GM12878 (cell line): Measurements from ENCODE around the gene WDR45B. TPM values are rescaled to one million over a fixed set of nuclear protein-coding genes. Genes with fewer than 3 reads are reported as not detected.
"Not testable (repeated sequence)": the region's sequence is repeated elsewhere in the genome, so short reads cannot be mapped to it uniquely, and the experiment has no call there.

Experiments
- ATAC-seq: fragments of 200-7000 bp; cut with Tn5 transposase; 3 replicates; pipeline ENCODE4 v1.9.1; 2020; ENCODE audit warnings: mild to moderate bottlenecking, moderate library complexity
- BruUV-seq: library from RNA; stranded (reverse); fragments of 400-500 nt; replicated peaks from 2 replicates; lab custom pipeline; 2021; lab: Mats Ljungman, UMichigan
- CTCF ChIA-PET: fragments of 300-600 bp; sonication (Branson Sonifier 250); formaldehyde crosslinking; extraction: SDS; loops from one replicate; lab custom pipeline; 2021; ENCODE audit warnings: inconsistent platforms; lab: Yijun Ruan, JAX
- POLR2A ChIA-PET: fragments of 350-600 bp; formaldehyde crosslinking; extraction: SDS; loops from one replicate; lab custom pipeline; 2021; ENCODE audit warnings: inconsistent platforms; lab: Charles Lee
- RAD21 ChIA-PET: fragments of 300-600 bp; sonication (Branson Sonifier 250); formaldehyde crosslinking; loops from one replicate; lab custom pipeline; 2023; ENCODE audit warnings: antibody characterized with exemption; ENCODE audit not compliant: unreplicated experiment; lab: Charles Lee
- SMC1A ChIA-PET: fragments of 300-600 bp; sonication (Branson Sonifier 250); formaldehyde crosslinking; loops from one replicate; lab custom pipeline; 2023; ENCODE audit not compliant: unreplicated experiment, uncharacterized antibody; lab: Charles Lee
- DNase-seq: peaks from one replicate; pipeline ENCODE4 v3.0.0-alpha.2; 2011; ENCODE audit warnings: low read depth, low spot score
- FAIRE-seq: peaks from 3 replicates; lab custom pipeline; 2011; peaks lifted over from hg19 to GRCh38; lab: Jason Lieb, UNC
- H2AFZ ChIP-seq: 2 replicates; pipeline ENCODE4 v1.6.0; 2011; ENCODE audit warnings: low read depth, low read length, control low read depth; ENCODE audit not compliant: control insufficient read depth
- H3K27ac ChIP-seq: 2 replicates; pipeline ENCODE4 v1.5.1; 2011; ENCODE audit warnings: control low read depth; ENCODE audit not compliant: control insufficient read depth, insufficient read depth
- H3K27me3 ChIP-seq, 2 experiments: replicated peaks in 1 of 2; 2 replicates each; pipeline versions ENCODE4 v1.6.0 to v1.6.1; 2011; ENCODE audit warnings: low read length in 1 of 2; ENCODE audit not compliant: control insufficient read depth in 2 of 2, insufficient read depth in 2 of 2
- H3K36me3 ChIP-seq, 2 experiments: 2 replicates each; pipeline ENCODE4 v1.5.1; 2011; ENCODE audit warnings: low read length in 1 of 2; ENCODE audit not compliant: control insufficient read depth in 2 of 2, insufficient read depth in 2 of 2
- H3K4me1 ChIP-seq: 2 replicates; pipeline ENCODE4 v1.6.1; 2011; ENCODE audit warnings: mild to moderate bottlenecking, low read length, moderate library complexity, mixed read lengths; ENCODE audit not compliant: control insufficient read depth, insufficient read depth
- H3K4me2 ChIP-seq: 2 replicates; pipeline ENCODE4 v1.6.0; 2011; ENCODE audit warnings: control low read depth; ENCODE audit not compliant: control insufficient read depth, insufficient read depth
- H3K4me3 ChIP-seq: fragments of 200-600 bp; sonication (generic); 2 replicates; pipeline ENCODE4 v1.5.1; 2016
- H3K79me2 ChIP-seq: 2 replicates; pipeline ENCODE4 v1.6.0; 2011; ENCODE audit warnings: low read length; ENCODE audit not compliant: control insufficient read depth, insufficient read depth
- H3K9ac ChIP-seq: 2 replicates; pipeline ENCODE4 v1.8.0; 2011; ENCODE audit warnings: low read length, control low read depth, mixed read lengths; ENCODE audit not compliant: control insufficient read depth, insufficient read depth
- H3K9me3 ChIP-seq: replicated peaks from 3 replicates; pipeline ENCODE4 v1.5.1; 2011; ENCODE audit warnings: mild to moderate bottlenecking, low read length; ENCODE audit not compliant: control insufficient read depth, insufficient read depth
- H4K20me1 ChIP-seq: 2 replicates; pipeline ENCODE4 v1.6.0; 2011; ENCODE audit not compliant: control insufficient read depth, insufficient read depth
- BACH1 ChIP-seq: fragments of 450-650 bp; IDR thresholded peaks from 2 replicates; pipeline ENCODE4 v1.6.1; 2017; ENCODE audit warnings: mild to moderate bottlenecking, borderline replicate concordance
- CBX3 ChIP-seq: fragments of 200-600 bp; sonication (generic); IDR thresholded peaks from 2 replicates; pipeline ENCODE4 v1.6.1; 2016; ENCODE audit warnings: low read depth, borderline replicate concordance
- JUND ChIP-seq: IDR thresholded peaks from 2 replicates; pipeline ENCODE4 v1.6.1; 2012; ENCODE audit warnings: low read depth, mild to moderate bottlenecking, low read length, improper control_type of control experiment, moderate library complexity
- YBX1 ChIP-seq: fragments of 450-650 bp; IDR thresholded peaks from 2 replicates; pipeline ENCODE4 v1.6.1; 2016; ENCODE audit warnings: antibody characterized with exemption
- WGBS: methylation state at CpG from one replicate; pipeline ENCODE4 v1.1.6; 2016; ENCODE audit warnings: low lambda C conversion rate; ENCODE audit not compliant: insufficient replicate concordance, insufficient coverage; ENCODE audit errors: missing lambda C conversion rate; 5-methylcytosine and 5-hydroxymethylcytosine counted together
- in situ Hi-C: fragments of 300-500 bp; cut with MboI; formaldehyde crosslinking; loops from 9 replicates; pipeline ENCODE4 v1.14.3; 2018; ENCODE audit warnings: mixed read lengths
- intact Hi-C: fragments of 100-400 bp; cut with micrococcal nuclease; formaldehyde crosslinking; loops from one replicate; pipeline ENCODE4 v1.14.2; 2022; ENCODE audit not compliant: unreplicated experiment
- polyA plus RNA-seq, 11 experiments: library from polyadenylated mRNA; depleted of rRNA in 4 of 11; unstranded in 6 of 11; stranded (reverse) in 5 of 11; fragments of >200 nt; fragmentation: Nextera tagmentation in 4 of 11; fragmentation: Illumina TruSeq in 1 of 11; extraction: Ambion mirVana in 4 of 11; extraction: Trizol in 1 of 11; gene quantifications; 1 replicate in 1 of 11; 2 replicates in 10 of 11; pipeline versions ENCODE4 v1.2.1 to v1.2.3, GENCODE V29; 2011 to 2016; ENCODE audit warnings: inconsistent platforms in 2 of 11, missing spikeins in 2 of 11, low read depth in 1 of 11
- total RNA-seq, 4 experiments: library from RNA; depleted of rRNA in 3 of 4; stranded (reverse); fragments of >200 nt in 3 of 4; fragmentation: Illumina TruSeq in 1 of 4; extraction: Trizol in 1 of 4; gene quantifications; 2 replicates each; pipeline versions ENCODE4 v1.2.1 to v1.2.3, GENCODE V29; 2013 to 2021
- TF ChIP-seq, protein P1 (sequence below): IDR thresholded peaks from 2 replicates; pipeline ENCODE4 v1.6.1; 2012; ENCODE audit warnings: low read depth, low read length, improper control_type of control experiment

Gene WDR45B
- total and polyA plus RNA-seq, 10 of the 15 experiments (the other 5 are each of a cell fraction or from before 2014, with no cell fraction given) = 1.0 to 73.7 (median 26.6) TPM

- DNase-seq (no peak), FAIRE-seq (no peak), ATAC-seq (no peak)
- peaks cover 19 to 23% of the 10 kb centered on the region in 2 experiments for H3K36me3 ChIP-seq
- in situ Hi-C loops (no loop called here), intact Hi-C loops (no loop called here)
- 99% methylated on average over 8 of the region's 8 CpGs for WGBS
- H3K4me1 ChIP-seq = no peaks in the 10 kb centered on the region
- CTCF ChIA-PET = no interaction called here
- SMC1A ChIA-PET = no interaction called here
- no peak overlapping the region for H3K4me2 ChIP-seq
- TF ChIP-seq CBX3 (no peak), JUND (no peak), BACH1 (no peak), YBX1 (no peak)
- TF ChIP-seq, protein P1, sequence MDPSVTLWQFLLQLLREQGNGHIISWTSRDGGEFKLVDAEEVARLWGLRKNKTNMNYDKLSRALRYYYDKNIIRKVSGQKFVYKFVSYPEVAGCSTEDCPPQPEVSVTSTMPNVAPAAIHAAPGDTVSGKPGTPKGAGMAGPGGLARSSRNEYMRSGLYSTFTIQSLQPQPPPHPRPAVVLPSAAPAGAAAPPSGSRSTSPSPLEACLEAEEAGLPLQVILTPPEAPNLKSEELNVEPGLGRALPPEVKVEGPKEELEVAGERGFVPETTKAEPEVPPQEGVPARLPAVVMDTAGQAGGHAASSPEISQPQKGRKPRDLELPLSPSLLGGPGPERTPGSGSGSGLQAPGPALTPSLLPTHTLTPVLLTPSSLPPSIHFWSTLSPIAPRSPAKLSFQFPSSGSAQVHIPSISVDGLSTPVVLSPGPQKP = no peak
- H3K4me3 ChIP-seq = no peak overlapping the region
- no peak overlapping the region for H3K27ac ChIP-seq
- H2AFZ ChIP-seq = no peak overlapping the region
- H4K20me1 ChIP-seq = no peaks in the 10 kb centered on the region
- no TSS peak for BruUV-seq
- RAD21 ChIA-PET = no interaction called here
- H3K27me3 ChIP-seq = no peaks in the 10 kb centered on the region
- no peak overlapping the region for H3K9ac ChIP-seq
- no peaks in the 10 kb centered on the region for H3K9me3 ChIP-seq
- POLR2A ChIA-PET = no interaction called here
- no peaks in the 10 kb centered on the region for H3K79me2 ChIP-seq
Observed at GRCh38 chr17:82582213-82582612, 66.0 kb downstream of the WDR45B start.

GRCh38 chr17:82579969-82580368 is 68.3 kb downstream of the WDR45B start:
- H4K20me1 ChIP-seq, H3K27ac ChIP-seq, H3K79me2 ChIP-seq, ATAC-seq, CTCF ChIA-PET, H3K4me3 ChIP-seq, DNase-seq, H3K9me3 ChIP-seq, H3K4me1 ChIP-seq, BruUV-seq, H2AFZ ChIP-seq, H3K9ac ChIP-seq, RAD21 ChIA-PET, in situ Hi-C loops, SMC1A ChIA-PET, intact Hi-C loops, FAIRE-seq, H3K4me2 ChIP-seq, H3K27me3 ChIP-seq: not testable (repeated sequence)
- H3K36me3 ChIP-seq = peaks cover 12 to 23% of the 10 kb centered on the region in 2 experiments
- WGBS = 70% methylated on average over 4 of the region's 4 CpGs
- POLR2A ChIA-PET = interaction anchor here (0.7 kb wide), 1 partner anchor 36 kb away, joined by 3 read pairs; no protein-coding TSS in a partner anchor
